Measurements from ENCODE around the gene KCNIP4.
"Not testable (repeated sequence)": the region's sequence is repeated elsewhere in the genome, so short reads cannot be mapped to it uniquely, and the experiment has no call there.

KCNIP4 gene

DNA sequence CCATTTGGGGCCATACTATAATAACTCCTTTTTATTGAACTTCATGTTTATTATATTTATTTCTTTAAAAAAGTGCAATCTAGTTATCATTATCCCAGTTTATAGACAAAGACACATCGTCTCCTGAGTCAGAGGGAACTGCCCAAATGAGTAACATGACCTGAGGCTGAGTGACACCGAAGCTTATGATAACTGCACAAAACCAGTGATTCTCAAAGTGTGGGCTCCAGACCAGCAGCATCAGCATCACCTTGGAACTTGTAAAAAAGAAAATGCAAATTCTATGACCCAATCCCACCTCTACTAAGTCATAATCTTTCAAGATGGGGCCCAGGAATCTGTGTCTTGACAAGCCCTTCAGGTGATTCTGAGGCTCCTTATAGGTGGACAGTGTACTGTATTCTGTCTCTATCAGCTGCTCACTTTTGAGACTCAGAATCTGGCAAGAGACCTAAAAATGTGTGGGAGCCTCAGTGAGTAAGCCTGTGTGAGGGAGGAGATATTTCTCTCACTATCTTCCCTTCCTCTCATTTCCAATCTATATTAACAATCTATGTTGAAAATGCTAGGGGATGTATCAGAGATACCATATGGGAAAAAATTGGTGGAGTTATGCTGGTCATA lies 1101.3 kb downstream of the KCNIP4 start:
- DNase-seq (ENCODE audit: low spot score): no peak

- DNase-seq (ENCODE audit: low spot score): no peak
Observed at GRCh38 chr4:20844311-20844710, 1104.3 kb downstream of the KCNIP4 start.

GRCh38 chr4:20840648-20841190 lies 1107.9 kb downstream of the KCNIP4 start:
- DNase-seq (ENCODE audit: low spot score): no peak

- DNase-seq (ENCODE audit: low spot score): no peak
Observed at GRCh38 chr4:20839957-20840356, 1108.6 kb downstream of the KCNIP4 start.

GRCh38 chr4:20838476-20838875 lies 1110.1 kb downstream of the KCNIP4 start:
- no peak for DNase-seq (ENCODE audit: low spot score)

GRCh38 chr4:20832826-20833225 lies 1115.7 kb downstream of the KCNIP4 start:
- no peak for DNase-seq (ENCODE audit: low spot score)

- no peak for DNase-seq (ENCODE audit: low spot score)
Observed at GRCh38 chr4:20831746-20832145, 1116.8 kb downstream of the KCNIP4 start.

DNA sequence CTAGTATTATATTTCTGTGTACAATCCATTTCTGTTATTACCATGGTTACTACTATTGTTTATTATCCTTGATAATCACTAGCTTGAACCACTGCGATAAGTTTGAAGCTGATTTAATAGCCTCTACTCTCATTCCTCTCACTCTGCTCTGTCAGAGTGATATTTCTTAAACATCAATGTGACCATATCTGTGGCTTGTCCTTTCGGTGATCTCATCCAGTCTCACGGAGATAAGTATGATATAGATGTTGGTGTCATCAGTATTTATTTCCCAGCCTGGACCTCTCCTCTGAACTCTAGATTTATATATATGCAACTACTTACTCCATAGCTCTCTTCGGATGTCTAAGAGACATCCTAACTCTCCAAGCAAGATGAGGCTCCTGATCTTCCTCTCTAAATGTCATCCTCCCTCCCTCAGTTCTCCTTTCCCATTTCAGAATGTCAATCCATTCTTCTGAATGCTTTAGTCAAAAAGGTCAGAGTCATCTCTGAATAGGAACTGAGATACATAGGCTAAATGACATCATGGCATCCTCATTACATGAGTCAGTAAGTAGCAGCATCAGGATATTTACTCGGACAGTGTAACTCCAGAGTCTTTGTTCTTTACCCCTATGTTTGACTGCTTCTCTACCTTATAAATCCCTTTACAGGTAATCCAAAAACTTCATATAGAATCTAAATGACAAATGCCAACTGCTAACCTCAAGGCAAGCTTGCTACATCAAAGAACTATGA lies 1118.8 kb downstream of the KCNIP4 start:
- DNase-seq (ENCODE audit: low spot score): no peak

GRCh38 chr4:20825505-20825904 lies 1123.1 kb downstream of the KCNIP4 start:
- no peak for DNase-seq (ENCODE audit: low spot score)

DNA sequence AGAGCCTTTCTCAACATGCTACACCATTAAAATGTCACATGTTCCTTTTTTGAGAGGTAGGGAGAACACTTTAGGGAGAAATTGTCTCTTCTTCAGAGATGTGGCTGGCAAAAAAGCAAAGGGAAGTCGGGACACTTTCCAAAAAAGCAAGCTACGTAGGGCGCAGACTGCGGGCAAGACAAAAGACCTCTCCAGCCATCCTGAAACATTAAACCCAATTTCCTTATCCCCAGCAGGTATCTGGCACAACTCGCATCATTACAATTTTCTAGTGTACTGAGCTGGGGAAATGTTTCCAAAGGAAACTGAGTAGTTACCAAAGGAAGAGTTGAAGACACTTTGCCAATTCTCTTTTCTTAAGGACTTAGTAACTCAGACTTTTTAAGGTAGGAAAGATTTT lies 1132.3 kb downstream of the KCNIP4 start:
- no peak for DNase-seq (ENCODE audit: low spot score)

DNA sequence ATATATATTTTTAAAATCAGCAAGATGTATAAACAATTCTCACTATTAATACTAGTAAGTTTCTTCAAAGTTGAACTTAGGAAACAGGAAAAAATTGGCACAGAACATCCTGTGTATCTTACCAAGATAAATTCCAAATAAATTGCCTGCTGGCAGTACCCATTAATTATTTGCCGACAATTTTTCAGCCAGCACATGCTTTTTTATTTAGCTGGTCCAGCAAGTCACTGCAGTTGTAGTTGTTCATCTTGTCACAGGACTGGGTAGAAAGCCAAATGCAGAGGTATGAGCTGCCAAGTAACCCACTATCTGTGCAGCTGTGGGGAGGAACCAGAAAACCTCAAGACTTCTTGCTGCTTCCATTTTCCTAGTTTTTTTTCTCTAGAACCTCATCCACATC lies 1134.9 kb downstream of the KCNIP4 start:
- DNase-seq (ENCODE audit: low spot score): no peak

DNA sequence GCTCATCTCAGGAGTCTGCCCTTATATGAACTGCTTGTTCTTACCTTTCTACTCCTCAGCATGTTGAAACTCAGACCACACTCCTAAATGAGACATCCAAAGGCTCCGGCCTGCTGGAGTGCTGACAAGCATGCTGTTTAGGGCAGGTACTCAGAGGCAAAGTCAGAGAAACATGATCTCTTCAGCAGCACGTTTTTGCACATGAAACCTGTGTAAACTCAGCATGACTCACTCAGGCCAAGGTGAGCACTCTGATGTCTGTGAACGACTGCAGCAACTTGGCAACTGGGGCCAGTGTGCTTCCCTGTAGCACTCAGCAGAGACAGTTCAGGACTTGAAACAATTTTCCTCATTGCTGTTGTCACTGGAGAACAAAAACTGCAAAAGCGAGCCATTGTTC lies 1138.8 kb downstream of the KCNIP4 start:
- DNase-seq (ENCODE audit: low spot score): no peak

DNA sequence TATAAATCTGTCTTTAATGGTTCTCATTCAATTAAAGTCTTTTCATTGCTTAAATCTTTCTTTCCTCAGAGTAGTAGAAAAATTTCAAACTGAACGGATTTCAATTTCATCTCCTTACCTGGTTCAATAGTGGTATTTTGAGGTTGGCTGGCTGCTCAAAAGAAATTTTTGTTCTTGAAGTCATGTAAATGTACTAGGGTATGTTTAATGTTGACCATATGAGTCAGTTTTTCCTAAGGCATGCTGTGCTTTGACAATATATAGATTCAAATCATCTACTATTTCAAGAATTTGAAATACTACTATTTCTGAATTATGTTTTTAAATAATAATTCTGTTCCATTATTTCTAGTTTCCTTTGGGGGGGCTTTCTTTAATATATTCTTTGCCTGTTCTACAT lies 1142.9 kb downstream of the KCNIP4 start:
- no peak for DNase-seq (ENCODE audit: low spot score)

DNA sequence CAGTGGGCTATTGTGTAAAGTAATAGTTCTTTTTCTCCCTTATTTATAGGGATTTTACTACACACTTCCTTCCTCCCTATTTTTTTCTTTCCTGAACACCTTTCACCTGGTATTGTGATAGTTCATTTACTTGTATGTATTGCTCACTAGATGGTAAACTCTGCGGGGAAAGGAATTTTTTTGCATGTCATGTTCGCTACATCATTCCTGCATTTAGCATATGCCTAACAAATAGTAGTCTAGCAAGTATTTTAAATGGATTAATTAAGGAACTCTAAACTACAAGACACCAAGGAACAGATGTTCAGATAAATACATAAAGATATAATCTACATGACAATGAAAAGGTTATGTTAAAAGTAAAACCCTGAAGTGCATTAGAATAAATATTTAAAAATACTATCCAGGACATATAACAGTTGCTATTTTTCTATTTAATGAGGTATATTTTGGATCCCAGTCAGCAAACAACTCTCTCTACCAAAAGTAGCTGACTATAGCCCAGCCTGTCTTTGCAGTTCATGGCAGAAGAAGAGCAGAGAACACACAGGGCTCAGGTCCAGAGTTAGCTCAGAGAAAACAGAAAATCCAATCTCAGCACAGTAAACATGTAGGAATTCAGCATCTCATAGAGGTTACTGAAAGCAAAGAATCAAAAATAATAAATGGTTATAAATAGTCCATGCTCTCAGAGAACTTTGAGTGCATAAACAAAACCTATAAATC lies 1160.5 kb downstream of the KCNIP4 start:
- no peak for DNase-seq (ENCODE audit: low spot score)

GRCh38 chr4:20783134-20783533 lies 1165.4 kb downstream of the KCNIP4 start:
- DNase-seq (ENCODE audit: low spot score): not testable (repeated sequence)

DNA sequence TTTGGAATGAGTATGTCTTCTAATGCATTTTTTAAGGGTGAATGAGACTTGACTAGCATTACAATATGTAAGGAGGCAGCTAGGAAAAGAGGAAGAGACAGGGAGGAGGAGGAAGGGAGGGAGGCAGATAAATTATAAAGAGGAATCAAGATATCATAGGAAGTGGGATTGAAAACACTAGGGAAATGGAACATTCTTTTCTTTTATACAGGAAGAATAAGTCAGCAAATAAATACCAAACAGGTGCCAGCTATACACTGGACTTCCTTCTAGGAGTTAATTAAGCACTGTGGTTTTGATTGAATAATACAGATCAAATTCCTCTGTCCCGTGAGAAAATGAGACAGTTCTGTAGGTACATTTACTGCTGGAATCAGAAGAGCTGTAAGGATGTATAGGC lies 1169.7 kb downstream of the KCNIP4 start:
- DNase-seq (ENCODE audit: low spot score): no peak

- DNase-seq (ENCODE audit: low spot score): no peak
Observed at GRCh38 chr4:20773144-20773997, 1175.2 kb downstream of the KCNIP4 start.

- no peak for DNase-seq (ENCODE audit: low spot score)
Observed at GRCh38 chr4:20764366-20764992, 1184.1 kb downstream of the KCNIP4 start.

DNA sequence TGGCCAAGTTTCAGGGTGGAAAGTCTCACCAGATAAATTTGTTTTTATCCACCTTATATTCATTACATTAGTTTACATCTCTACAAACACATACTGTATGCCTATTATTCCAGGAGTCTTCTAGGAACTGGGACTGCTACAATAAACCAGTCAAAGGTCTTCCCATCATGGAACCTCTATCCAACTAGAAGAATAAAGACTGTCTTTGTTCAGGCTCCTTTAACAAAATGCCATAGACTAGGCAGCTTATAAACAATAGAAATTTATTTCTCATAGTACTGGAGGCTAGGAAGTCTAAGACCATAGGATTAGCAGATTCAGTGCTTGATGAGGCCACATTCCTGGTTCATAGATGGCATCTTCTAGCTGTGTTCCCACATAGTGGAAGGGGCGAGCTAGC lies 1186.7 kb downstream of the KCNIP4 start:
- DNase-seq (ENCODE audit: low spot score): no peak

- no peak for DNase-seq (ENCODE audit: low spot score)
Observed at GRCh38 chr4:20761382-20761781, 1187.2 kb downstream of the KCNIP4 start.

DNA sequence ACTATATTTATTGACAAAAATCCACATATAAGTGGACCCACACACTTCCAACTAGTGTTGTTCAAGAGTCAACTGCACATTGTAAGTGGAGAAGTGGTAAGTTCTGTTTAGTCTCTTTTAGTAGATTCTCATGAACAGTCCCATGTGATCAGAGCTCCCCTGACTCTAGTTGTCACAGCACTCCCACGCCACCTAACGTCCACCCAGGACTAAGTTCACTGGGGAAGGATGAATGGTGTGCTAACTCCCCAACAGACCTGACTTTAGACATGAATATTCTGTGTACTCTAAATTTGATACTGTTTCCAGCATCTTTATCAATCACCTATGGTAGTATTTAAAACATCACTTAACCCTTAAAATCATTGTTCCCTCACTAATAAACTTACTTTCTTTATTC lies 1188.5 kb downstream of the KCNIP4 start:
- DNase-seq (ENCODE audit: low spot score): no peak

DNA sequence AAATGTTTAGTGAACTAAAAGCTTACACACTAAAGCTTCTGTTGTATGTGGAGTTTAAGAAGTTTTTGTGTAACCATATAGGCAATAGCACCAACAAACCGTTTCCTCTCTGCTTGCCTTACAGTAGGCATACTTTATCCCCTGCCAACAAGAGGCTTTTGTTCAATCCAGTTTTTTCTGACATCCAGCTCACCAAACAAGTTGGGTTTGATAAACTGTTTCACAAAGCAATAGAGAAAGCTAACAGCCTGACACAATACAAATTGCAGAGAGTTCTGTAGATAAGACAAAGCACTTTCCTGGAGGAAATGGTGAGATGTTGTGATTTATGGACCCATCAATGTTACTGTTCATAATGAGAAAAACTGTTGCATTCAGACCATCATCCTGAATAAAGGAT lies 1194.5 kb downstream of the KCNIP4 start:
- no peak for DNase-seq (ENCODE audit: low spot score)

Measured in CD4-positive, alpha-beta T cell treated with Interleukin-6 at 100 ng/mL for 8 hours (primary cell).